MM.1S (cell line): ENCODE data around the gene AHCYL1.

Experiments used
- DNase-seq: peaks from one replicate; pipeline ENCODE4 v3.0.0-alpha.2; 2015
- H2AFZ ChIP-seq: fragments of 300-600 bp; sonication (generic); 2 replicates; pipeline ENCODE4 v1.6.0; 2016; ENCODE audit warnings: antibody characterized with exemption, low read length
- H3F3A ChIP-seq: fragments of 300-600 bp; sonication (generic); 2 replicates; pipeline ENCODE4 v1.6.1; 2016; ENCODE audit warnings: mild to moderate bottlenecking, antibody characterized with exemption, low read length, moderate library complexity, mixed read lengths; ENCODE audit not compliant: insufficient read depth
- H3K27ac ChIP-seq: fragments of 300-600 bp; sonication (generic); 2 replicates; pipeline ENCODE4 v1.5.1; 2016; ENCODE audit warnings: mild to moderate bottlenecking, low read length
- H3K27me3 ChIP-seq: fragments of 300-600 bp; sonication (generic); replicated peaks from 2 replicates; pipeline ENCODE4 v1.6.0; 2016; ENCODE audit warnings: low read length; ENCODE audit not compliant: insufficient read depth
- H3K36me3 ChIP-seq: fragments of 300-600 bp; sonication (generic); replicated peaks from 2 replicates; pipeline ENCODE4 v1.6.1; 2016; ENCODE audit warnings: mild to moderate bottlenecking, low read length, mixed read lengths; ENCODE audit not compliant: insufficient read depth
- H3K4me1 ChIP-seq: fragments of 300-600 bp; sonication (generic); 2 replicates; pipeline ENCODE4 v1.6.1; 2016; ENCODE audit warnings: low read length, mixed read lengths
- H3K4me2 ChIP-seq: fragments of 300-600 bp; sonication (generic); 2 replicates; pipeline ENCODE4 v1.6.0; 2016; ENCODE audit warnings: low read depth, low read length
- H3K4me3 ChIP-seq: fragments of 300-600 bp; sonication (generic); 2 replicates; pipeline ENCODE4 v1.5.1; 2016; ENCODE audit warnings: low read length, mixed read lengths
- H3K79me2 ChIP-seq: fragments of 300-600 bp; sonication (generic); 2 replicates; pipeline ENCODE4 v1.6.1; 2016; ENCODE audit warnings: mixed run types, low read length, mixed read lengths
- H3K9ac ChIP-seq: fragments of 300-600 bp; sonication (generic); 2 replicates; pipeline ENCODE4 v1.6.1; 2016; ENCODE audit warnings: low read length, mixed read lengths
- H3K9me2 ChIP-seq: fragments of 300-600 bp; sonication (generic); replicated peaks from 2 replicates; pipeline ENCODE4 v1.6.1; 2016; ENCODE audit warnings: mild to moderate bottlenecking, low read length, mixed read lengths; ENCODE audit not compliant: insufficient read depth
- H3K9me3 ChIP-seq: fragments of 300-600 bp; sonication (generic); replicated peaks from 2 replicates; pipeline ENCODE4 v1.6.1; 2016; ENCODE audit warnings: mild to moderate bottlenecking, low read length, mixed read lengths; ENCODE audit not compliant: insufficient read depth
- H4K20me1 ChIP-seq: fragments of 300-600 bp; sonication (generic); 2 replicates; pipeline ENCODE4 v1.6.1; 2016; ENCODE audit warnings: mild to moderate bottlenecking, low read length, moderate library complexity, mixed read lengths; ENCODE audit not compliant: insufficient read depth
- CTCF ChIP-seq: fragments of 300-600 bp; sonication (generic); IDR thresholded peaks from 2 replicates; pipeline ENCODE4 v1.5.1; 2016; ENCODE audit warnings: antibody characterized with exemption, low read length, mixed read lengths
- EZH2 ChIP-seq: fragments of 300-600 bp; sonication (generic); optimal IDR thresholded peaks from 2 replicates; pipeline ENCODE3; 2017; ENCODE audit warnings: low read depth, mild to moderate bottlenecking, antibody characterized with exemption, low read length, mixed read lengths
- EZH2phosphoT487 ChIP-seq: fragments of 300-600 bp; sonication (generic); IDR thresholded peaks from 2 replicates; pipeline ENCODE4 v1.6.1; 2018; ENCODE audit warnings: antibody characterized with exemption, low read length

AHCYL1 gene

GRCh38 chr1:110039641-110040040 lies 55.1 kb downstream of the AHCYL1 start:
- no peaks in the 10 kb centered on the region for H3K9me3 ChIP-seq
- H3K9ac ChIP-seq, result no peak overlapping the region
- H3K79me2 ChIP-seq, result peaks cover 17% of the 10 kb centered on the region
- H3K9me2 ChIP-seq, result no peaks in the 10 kb centered on the region
- no peak for DNase-seq
- no peaks in the 10 kb centered on the region for H4K20me1 ChIP-seq
- H3K27ac ChIP-seq, result no peak overlapping the region
- no peaks in the 10 kb centered on the region for H3F3A ChIP-seq
- no peaks in the 10 kb centered on the region for H3K36me3 ChIP-seq
- no peak for TF ChIP-seq CTCF
- no peak for TF ChIP-seq EZH2
- TF ChIP-seq EZH2phosphoT487, result no peak
- no peak overlapping the region for H3K4me2 ChIP-seq
- H3K4me3 ChIP-seq, result no peak overlapping the region
- H3K4me1 ChIP-seq, result no peaks in the 10 kb centered on the region
- H3K27me3 ChIP-seq, result no peaks in the 10 kb centered on the region
- no peak overlapping the region for H2AFZ ChIP-seq

- H4K20me1 ChIP-seq, result no peaks in the 10 kb centered on the region
- no peaks in the 10 kb centered on the region for H3K4me1 ChIP-seq
- no peaks in the 10 kb centered on the region for H3K9me2 ChIP-seq
- no peak overlapping the region for H3K4me3 ChIP-seq
- no peak for DNase-seq
- no peaks in the 10 kb centered on the region for H3F3A ChIP-seq
- H3K36me3 ChIP-seq, result no peaks in the 10 kb centered on the region
- no peak overlapping the region for H3K4me2 ChIP-seq
- H3K27ac ChIP-seq, result no peak overlapping the region
- no peaks in the 10 kb centered on the region for H3K9me3 ChIP-seq
- peaks cover 8% of the 10 kb centered on the region for H3K79me2 ChIP-seq
- no peaks in the 10 kb centered on the region for H3K27me3 ChIP-seq
- TF ChIP-seq CTCF, result no peak
- TF ChIP-seq EZH2, result no peak
- no peak for TF ChIP-seq EZH2phosphoT487
- H2AFZ ChIP-seq, result no peak overlapping the region
- H3K9ac ChIP-seq, result no peak overlapping the region
These were observed 56.0 kb downstream of the AHCYL1 start for GRCh38 chr1:110040548-110040947.

GRCh38 chr1:110043016-110043415 lies 58.5 kb downstream of the AHCYL1 start:
- H3K9me2 ChIP-seq, result no peaks in the 10 kb centered on the region
- no peak overlapping the region for H3K9ac ChIP-seq
- H3K4me3 ChIP-seq, result no peak overlapping the region
- no peak for DNase-seq
- no peaks in the 10 kb centered on the region for H3K79me2 ChIP-seq
- H3F3A ChIP-seq, result no peaks in the 10 kb centered on the region
- H2AFZ ChIP-seq, result no peak overlapping the region
- H3K27ac ChIP-seq, result no peak overlapping the region
- no peak overlapping the region for H3K4me2 ChIP-seq
- TF ChIP-seq EZH2phosphoT487 (no peak), EZH2 (no peak), CTCF (no peak)
- no peaks in the 10 kb centered on the region for H4K20me1 ChIP-seq
- H3K36me3 ChIP-seq, result no peaks in the 10 kb centered on the region
- H3K9me3 ChIP-seq, result no peaks in the 10 kb centered on the region
- H3K4me1 ChIP-seq, result no peaks in the 10 kb centered on the region
- H3K27me3 ChIP-seq, result no peaks in the 10 kb centered on the region
